K562 treated with DMSO at 1 percent for 4 hours (cell line): ENCODE measurements around the gene ATP6V0E1. TPM values are rescaled to one million over a fixed set of nuclear protein-coding genes. Genes with fewer than 3 reads are reported as not detected.

Source experiments
- total RNA-seq: library from RNA; unstranded; fragments of 300-600 nt; gene quantifications from 2 replicates; pipeline ENCODE4 v1.2.3, GENCODE V29; 2022; ENCODE audit not compliant: insufficient read depth

ATP6V0E1 gene
- 105 and 136 TPM in 2 replicates for total RNA-seq

GRCh38 chr5:172983542-172984243, at the start of gene ATP6V0E1:
Gene ATP6V0E1, plus strand, starts transcription at chr5:172983771. Its CDS starts 90 bp downstream, at chr5:172983861.

GRCh38 chr5:173055983-173056782, 72.6 kb downstream of the ATP6V0E1 start, which contains the start of gene CREBRF:
Gene CREBRF, plus strand, starts transcription at chr5:173056352. Its CDS starts 24,424 bp downstream, at chr5:173080776.

Other genes starting within 250 kb of the ATP6V0E1 start
- gene DUSP1, start 212.6 kb upstream of the ATP6V0E1 start, total RNA-seq = 18.1 and 20.3 TPM in 2 replicates
- 52.8 and 53.2 TPM in 2 replicates for gene ERGIC1, start 149.5 kb upstream of the ATP6V0E1 start, total RNA-seq
- gene RPL26L1, start 24.3 kb upstream of the ATP6V0E1 start, total RNA-seq = 57.0 and 57.7 TPM in 2 replicates
- 4.1 and 4.5 TPM in 2 replicates for gene CREBRF, start 72.6 kb downstream of the ATP6V0E1 start, total RNA-seq
- gene BNIP1, start 160.8 kb downstream of the ATP6V0E1 start, total RNA-seq = 10.6 and 12.0 TPM in 2 replicates